Fibroblast of peridontal ligament (primary cell): Measurements from ENCODE around the gene HOXB4.
"Not testable (repeated sequence)": the region's sequence is repeated elsewhere in the genome, so short reads cannot be mapped to it uniquely, and the experiment has no call there.

Experiments used
- DNase-seq: peaks from one replicate; pipeline ENCODE4 v3.0.0-alpha.2; 2010; ENCODE audit errors: extremely low read depth

HOXB4 gene

DNA sequence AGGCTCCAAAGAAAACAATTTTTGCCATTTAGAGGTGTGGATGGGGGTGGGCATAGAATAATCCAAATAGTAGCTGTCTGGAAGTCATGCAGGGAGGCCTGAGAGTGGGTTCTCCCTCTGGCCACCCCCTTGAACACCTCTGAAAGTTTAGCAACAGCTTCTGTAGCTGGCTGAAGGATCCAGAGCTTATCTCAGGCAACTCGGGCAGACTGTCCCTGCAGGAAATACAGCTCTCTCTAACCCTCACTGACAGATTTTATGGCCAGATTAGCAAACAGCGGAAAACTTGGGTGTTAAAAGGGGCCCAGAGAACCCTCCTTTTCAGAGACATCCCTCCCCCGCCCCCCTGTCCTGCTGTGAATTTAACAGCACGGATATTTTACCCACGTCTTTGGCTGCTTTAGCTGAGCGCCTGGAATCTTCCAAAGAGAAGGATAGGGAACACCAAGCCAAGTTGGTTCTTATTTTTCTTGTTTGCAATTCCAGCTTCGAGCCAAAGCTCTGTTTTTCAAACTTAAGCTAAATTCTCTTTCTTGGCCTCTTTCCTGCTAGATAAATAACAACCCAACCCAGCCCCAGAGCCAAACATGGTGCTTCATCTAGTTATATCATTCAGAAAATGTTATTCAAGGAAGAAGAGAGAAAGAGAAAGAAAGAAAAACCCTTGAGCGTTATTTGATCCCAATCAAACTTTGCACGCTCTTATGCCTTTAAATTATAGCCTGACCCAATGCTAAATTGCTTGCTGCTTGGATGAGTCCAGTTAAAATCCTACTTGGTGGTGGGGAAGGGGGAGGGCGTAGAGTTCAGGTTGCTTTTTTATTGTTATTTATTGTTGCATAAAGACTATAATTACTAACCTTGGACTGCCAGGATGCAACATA lies 31.0 kb downstream of the HOXB4 start:
- DNase-seq = peak; percentile 2

DNA sequence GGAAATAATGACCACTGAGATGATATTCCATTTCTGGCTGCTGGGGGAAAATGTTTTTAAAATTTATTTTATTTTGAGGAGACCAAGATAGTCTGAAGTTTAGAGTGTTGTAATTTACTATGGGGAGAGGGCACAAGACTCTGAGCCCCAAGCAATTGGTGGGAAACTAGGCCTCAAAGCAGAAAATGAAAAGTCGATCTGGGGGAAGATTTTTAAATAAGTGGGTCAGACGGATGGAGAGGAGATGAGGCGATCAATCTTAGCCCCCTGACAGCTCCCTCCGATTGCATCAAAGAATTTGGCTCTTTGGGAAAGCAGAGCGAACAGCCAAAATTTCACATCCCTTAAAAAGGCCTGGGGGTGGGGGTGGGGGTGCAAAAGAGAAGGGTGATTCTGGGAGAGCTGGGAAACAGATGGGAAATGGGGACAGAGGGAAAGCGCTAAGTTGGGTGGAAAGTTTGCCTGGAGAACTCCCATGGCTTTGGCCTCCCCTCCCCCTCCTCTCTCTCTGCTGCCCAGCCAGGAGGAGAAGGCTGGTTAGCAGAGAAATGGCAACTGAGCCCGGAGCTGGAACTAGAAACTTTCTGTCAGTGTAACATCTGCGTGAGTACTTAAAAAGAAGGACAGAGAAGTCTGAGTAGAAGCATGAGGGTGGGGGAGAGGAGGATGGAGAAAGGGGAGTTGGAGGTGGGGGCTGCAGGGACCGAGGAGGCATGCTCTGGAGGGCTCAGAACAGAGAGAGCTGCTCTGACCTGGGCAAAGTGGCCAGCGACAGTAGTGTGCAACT lies 31.8 kb downstream of the HOXB4 start:
- DNase-seq = no peak

DNA sequence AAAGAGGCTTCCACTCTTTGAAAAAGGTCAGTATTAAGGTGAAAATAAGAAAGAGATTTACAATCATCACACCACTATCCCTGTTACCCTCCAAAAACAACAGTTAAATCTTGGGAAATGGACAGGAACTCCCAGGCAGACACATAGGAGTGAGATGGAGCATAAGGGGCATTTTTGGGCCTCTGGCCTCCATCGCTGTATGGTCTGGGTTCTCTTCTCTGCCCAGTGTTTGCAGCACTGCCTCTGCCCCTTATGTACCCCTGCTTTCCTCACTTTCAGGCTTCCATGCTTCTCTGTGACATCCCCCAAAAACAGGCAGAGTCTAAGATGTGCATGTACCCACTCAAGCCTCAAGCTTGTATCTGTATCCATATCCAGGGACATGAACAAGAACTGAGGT lies 32.6 kb downstream of the HOXB4 start:
- DNase-seq = no peak

DNA sequence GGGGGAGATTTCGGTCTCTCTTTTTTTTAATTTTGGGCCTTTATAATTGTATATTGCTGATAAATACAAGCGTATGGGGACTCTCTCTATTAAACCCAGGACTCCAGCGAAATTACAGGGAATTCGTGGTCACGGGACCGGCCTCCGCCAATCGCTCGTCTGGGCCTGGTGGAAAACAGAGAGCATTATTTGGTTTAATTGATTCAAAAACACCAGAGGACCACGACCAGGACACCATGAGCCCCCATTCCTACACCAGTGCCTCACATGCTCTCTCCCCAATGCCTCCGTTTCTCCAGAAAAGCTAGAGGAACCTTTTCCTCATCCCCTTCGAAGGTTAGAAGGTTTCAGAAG lies 33.2 kb downstream of the HOXB4 start, which contains the start of gene HOXB2:
HOXB2 (minus strand) TSS at position 88 of the 354 bp plus-strand sequence. CDS start 198 bp downstream, outside the sequence.
- DNase-seq = no peak

DNA sequence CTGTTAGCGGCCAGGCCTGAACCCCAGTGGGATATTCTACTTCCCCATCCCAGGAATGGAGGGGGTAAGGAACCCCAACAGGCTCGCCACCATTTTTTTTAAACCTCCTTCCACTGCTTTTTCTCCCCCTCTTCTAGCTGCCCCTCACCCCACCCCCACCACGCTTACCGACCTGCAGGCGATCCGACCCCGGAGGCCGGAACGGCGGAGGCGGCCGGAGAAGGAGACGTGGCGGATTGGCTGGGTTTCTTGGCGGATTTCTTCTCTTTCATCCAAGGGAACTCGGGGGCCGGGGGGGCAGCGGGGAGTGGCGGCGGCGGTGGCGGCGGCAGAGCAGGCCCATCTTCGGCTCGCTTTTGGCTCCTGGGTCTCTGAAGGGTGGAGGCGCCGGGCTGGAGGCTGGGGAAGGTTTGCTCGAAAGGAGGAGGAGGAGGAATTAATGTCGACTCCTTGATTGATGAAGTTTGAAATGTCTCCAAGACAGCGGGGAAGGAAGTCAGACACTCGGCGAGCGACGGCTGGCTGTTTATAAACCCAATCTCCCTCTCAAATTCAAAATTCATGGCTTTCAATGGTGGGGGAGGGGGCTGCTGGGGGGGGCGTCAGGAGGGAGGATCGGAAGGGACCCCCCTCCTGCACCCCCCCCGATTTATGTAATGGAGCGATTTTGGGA lies 33.7 kb downstream of the HOXB4 start:
- no peak for DNase-seq

DNA sequence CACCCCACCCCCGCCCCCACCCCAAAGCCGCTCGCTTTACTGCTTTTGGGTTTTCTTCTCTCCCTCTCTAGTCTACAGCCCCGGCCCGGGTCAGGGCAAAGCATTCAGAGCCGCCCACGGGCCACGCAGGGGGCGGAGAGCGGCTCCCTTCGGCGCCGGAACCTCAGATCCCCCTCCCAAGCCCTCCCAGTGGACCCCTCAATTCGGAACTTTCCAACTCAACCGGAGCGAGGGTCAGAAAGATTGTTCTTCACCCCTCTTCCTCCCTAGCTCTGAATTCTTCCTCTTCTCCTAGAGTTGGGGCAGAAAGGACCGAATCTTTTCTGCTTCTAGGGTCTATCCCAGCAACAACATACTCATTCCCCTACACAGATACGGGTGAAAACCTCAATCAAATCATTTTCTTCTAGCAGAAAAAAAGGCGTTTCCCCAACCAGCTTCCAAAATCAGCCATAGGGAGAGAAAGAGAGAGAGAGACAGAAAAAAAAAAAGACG lies 34.2 kb downstream of the HOXB4 start:
- no peak for DNase-seq

DNA sequence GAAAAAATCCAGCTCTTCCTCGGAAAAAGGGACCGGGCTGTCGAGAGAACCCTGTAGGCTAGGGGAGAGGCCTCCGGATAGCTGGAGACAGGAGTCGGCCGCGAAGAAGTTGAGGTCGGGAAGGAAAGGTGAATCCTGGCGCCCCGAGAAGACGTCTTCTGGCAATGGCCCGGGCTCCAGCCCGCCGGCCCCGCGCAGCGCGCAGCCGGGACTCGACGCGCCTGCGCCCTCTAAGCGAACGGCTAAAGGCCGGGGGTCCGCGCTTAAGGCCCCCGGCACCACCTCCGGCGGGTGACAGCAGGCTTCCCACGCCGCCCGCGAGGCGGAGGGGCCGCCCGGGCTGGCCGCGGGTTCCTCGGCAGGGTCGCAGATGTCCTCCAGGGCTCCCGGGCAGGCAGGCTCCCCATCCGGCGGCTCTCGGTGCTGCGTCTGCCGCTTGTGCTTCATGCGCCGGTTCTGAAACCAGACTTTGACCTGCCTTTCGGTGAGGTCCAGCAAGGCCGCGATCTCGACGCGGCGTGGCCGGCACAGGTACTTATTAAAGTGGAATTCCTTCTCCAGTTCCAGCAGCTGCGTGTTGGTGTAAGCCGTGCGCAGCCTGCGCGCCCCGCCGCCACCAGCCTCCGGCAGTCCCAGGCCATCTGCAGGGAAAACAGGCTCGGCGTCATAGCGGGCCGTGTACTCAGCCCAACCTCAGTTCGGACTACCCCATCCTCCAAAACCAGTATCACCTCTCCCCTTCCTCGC lies 34.9 kb downstream of the HOXB4 start:
- peak; percentile 6 for DNase-seq

DNA sequence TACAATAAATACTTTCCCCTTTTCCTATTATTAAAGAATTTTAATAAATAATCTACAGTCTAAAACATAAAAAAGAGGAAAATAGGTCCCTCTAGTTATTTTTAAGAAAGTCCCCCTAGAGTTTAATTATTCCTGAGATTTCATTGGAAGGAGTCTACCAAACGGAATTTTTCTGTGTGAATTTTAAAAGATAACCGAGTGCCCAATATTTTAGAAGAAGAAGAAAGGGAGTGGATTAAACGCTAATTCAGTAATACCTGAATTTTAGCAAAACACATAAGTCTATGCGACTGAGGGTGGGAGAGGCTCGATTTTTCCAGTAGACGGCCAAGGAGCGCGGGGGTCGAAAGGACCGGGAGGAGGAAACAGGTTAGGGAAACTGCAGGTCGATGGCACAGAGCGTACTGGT lies 35.4 kb downstream of the HOXB4 start:
- no peak for DNase-seq

DNA sequence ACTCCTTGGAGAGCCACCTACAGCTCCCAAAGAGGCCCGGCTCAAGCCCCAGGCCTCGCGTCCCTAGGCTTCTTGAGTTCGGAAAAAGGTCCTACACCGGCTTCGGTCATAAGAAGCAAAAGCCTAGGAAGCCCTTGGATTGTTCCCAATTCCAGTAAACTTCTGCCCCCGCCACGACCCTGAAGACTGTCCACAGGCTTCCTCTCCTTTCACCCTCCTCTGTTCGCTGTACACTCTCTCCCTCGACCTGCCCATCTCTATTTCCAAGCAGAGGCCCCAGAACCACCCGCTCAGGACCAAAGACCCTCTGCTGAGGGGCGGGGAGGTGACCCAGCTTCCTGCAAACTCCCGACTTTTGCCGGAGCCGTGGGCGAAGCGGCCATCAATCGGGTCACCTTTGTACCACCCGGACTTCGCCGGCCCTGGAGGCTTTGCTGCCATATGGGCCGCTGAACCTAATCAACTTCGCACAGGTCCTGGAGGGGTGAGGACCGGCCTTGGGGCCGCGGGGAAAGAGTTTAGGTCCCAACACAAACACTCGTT lies 36.0 kb downstream of the HOXB4 start:
- no peak for DNase-seq

DNA sequence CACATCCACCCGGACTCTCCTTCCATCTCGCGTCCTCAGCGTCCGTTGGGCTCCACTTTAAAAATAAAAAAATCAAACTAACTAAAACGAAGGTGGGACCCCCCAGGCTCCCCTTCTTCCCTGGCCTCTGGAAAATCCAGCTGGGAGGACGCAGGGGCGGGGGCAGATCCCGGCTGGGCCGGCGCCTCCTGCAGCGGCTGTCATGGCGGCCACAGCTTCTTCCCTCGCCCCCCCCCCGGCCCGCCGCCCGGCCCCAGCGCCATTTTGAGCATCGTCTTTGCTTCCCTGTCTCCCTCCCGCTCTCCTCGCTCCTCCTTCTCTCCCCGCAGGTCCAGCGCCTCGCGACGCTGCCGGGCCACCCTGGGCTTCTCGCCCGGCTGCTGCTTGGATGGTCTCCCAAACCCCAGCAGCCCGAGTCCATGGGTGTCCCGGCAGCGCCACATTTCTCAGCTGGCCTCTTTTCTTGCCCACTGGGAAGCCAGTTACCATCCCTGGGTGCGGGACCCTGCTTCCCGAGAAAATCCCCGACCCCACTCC lies 36.5 kb downstream of the HOXB4 start:
- no peak for DNase-seq

DNA sequence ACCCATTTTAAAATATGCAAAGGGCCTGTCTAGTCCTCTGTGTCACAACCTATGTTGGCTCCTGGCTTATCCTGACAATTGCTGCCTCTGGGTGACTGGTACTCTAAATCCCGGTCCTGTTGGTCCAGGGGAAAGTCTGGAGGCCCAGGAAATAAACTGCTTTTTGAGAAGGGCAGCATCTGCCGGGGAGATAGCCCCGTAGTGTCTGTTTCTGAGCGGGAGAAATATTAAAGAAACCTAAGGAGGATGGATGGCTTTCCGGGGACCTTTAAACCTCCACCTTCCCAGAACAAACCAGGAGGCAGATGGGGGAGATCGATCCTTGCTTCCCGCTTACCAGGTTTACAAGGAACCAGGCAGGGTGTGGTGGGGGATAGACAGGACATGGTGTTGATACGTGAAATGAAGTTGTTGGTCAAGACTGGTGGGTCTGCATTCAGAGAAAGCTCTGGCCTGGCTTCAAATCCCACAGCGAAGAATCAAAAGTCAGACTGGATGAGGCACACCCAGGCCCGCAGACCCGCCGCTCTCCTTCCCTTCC lies 37.0 kb downstream of the HOXB4 start:
- DNase-seq = no peak

DNA sequence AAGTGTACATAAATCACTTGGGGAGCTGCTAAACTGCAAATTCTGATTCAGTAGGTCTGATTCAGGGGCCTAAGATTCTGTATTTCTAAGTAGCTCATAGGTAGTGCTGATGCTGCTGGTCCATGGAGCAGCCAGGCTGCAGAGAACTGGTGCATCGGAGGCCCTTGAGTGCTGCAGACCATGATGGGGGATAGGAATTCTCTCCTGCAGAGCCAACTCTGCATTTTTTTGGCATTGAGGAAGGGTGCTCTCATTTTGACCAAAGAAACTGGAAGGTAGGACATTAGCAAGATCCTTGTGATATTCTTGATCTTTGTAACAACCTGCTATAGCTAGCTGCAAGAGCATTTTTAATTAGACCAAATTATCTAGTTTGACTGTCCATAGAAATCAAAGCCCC lies 37.9 kb downstream of the HOXB4 start:
- DNase-seq = no peak

DNA sequence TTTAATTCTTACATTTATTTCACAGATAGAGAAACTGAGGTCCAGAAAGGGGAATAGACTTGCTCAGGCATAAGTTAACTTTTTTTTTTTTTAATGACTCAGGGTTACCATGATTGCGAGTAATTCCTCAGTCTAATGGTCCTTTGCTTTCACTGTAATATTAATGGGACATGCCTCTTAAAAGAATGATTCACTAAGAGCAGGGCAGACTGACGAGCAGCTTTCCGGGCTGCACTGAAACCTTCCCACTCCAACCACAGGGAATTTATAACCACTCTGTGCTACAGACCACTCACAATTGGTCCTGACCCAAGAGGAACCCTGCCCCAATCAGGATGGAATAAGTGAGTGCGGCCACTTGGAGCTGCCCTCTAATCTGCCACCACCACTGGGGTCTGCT lies 39.0 kb downstream of the HOXB4 start:
- DNase-seq = no peak

DNA sequence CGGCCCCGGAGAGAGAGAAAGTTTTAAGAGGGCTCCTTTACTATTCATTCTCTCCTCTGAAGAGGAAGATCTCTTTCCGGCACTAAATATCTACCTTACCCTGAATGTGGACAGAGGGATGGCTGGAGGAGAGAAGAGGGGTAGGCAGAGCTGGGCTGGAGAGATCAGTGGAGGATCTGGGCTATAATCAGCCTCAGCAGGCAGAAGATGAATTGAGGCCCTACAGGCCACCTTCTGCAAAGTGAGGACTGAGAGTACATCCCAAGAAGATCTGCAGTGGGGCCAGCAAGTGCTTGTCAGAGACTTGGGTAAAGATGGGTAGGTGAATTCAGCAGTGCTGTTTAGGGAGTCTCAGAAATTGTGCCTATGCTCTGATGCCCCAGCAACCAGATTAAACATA lies 40.8 kb downstream of the HOXB4 start:
- no peak for DNase-seq

DNA sequence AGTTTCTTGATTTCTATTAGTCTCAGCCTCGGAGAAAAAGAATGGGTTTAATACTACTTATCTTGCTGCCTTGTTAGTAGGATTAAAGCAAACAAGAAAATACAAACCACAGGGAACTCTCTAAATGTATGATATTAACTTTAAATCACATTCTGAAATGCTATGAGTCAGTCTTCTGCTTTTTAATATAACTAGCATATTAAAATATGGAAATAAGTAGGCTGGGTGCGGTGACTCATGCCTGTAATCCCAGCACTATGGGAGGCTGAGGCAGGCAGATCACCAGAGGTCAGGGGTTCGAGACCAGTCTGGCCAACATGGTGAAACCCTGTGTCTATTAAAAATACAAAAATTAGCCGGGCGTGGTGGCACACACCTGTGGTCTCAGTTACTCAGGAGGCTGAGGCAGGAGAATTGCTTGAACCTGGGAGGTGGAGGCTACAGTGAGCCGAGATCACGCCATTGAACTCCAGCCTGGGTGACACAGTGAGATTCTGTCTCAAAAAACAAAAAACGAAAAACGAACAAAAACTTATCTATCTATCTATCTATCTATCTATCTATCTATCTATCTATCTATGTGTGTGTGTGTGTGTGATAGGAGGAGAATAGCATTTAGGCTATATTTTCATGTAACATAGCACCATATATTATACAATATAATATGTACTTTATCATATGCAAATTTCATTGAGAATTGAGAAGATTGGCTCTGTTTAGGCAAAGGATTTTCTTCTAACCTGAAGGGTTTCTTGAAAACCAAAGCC lies 42.2 kb downstream of the HOXB4 start:
- DNase-seq = not testable (repeated sequence)

DNA sequence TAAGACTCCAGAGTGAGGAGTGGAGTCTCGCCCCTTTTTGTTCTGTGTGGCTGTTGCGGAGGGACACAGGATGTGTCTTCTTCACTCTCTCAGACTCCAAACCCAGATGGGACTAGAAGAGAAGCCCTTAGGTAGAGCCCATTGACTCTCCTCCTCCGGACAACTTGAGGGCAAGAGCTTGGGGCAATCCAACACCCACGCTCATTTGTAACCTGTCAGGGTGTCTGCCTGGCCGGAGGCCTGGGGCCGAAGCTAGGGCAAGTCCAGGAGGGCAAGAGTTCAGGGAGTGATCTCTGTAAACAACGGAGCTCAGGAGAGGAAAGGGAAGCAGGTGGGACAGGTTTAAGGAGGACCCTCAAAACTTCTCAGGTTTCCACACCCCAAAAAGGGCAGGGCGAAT lies 45.9 kb downstream of the HOXB4 start:
- DNase-seq = no peak

DNA sequence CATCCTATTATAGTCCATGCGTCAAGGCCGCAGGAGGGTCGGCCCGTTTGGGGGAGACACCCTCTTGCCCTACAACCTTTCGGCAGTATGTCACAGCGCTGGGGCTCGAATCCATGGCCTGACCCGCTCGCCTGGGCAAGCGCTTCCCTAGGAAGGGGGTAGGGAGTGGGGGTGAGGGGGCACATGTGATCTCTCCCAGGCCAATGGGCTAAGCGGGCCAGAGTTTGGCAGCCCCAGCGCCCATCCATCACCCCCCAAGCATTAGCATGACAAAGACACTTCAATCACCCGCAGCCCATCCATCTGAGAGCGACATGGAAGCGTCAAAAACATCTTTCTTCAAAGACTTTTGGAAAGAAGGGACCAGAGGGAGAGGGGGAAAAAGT lies 47.3 kb downstream of the HOXB4 start, which contains the start of gene HOXB1:
HOXB1 (minus strand) TSS at position 125 of the 386 bp plus-strand sequence; CDS start at position 18, 107 bp downstream.
- no peak for DNase-seq

DNA sequence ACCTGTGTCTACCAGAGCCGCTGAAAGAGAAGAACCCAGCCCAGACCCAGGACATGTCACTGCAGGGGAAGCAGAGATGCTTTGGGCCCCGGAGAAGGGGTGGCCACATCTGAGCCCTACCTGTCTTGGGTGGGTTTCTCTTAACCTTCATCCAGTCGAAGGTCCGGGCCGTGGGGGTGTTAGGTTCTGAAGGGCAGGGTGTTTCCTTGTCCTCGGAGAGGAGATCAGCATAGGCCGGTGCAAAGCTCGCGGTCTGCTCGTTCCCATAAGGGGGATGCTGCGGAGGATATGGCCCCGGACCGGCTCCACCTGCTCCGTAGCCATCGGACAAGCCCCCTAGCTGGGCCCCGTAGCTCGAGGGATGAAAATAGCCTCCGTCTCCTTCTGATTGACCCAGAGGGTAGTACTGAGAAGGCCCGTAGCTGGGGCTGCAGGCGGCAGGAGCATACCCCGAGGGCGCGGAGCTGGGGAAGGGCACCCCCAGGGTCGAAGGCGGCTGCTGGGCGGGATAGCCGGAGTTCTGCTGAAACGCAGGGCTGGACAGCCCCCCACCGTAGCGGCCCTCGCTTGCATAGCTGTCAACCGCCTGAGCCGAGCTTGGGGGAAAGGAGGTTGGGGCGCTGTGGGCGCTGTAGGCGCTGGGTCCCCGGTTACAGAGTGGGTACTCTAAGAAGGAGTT lies 47.8 kb downstream of the HOXB4 start:
- no peak for DNase-seq

DNA sequence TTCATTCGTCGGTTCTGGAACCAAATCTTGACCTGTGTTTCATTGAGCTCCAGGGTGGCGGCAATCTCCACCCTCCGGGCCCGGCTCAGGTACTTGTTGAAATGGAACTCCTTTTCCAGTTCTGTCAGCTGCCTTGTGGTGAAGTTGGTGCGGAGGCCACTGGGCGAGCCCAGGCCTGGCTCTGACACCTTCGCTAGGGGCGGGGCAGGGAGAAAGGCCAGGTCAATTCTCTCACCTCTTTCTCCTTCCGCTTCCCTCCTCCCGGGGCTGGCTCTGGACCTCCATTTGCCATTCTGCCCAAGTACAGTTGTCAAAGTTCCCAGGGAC lies 48.5 kb downstream of the HOXB4 start:
- no peak for DNase-seq
